ENCODE measurements around the gene SSU72. TPM values are rescaled to one million over a fixed set of nuclear protein-coding genes. Genes with fewer than 3 reads are reported as not detected.

The SSU72 gene
- total RNA-seq, 5 donors from 2014 or later (not counting 1 experiment from before 2014, with no cell fraction given) = 112 to 135 (median 134) TPM

DNA sequence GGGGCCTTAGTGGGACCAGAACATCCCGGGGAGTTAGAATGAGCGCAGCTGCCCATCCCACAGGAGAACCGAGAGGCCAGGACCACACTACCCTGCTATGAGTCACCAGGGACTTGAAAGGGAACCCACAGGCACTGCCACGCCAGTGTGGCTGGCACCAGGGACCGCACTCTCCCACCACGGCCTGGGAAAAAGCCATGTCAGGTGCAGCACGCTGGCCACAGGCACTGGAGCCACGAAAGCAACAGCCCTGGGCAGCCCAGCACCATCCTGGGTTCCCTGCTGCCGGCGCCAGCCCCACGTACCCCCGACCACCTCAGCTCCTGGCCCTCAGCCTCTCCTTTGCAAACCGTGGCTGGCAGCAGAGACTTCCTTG lies 20.1 kb downstream of the SSU72 start:
- peaks cover 5 to 10% (median 8%) of the 10 kb centered on the region in 3 donors for H3K4me1 Mint-ChIP-seq
- H3K9me3 Mint-ChIP-seq = no peaks in the 10 kb centered on the region
- H3K27ac ChIP-seq (ENCODE audit: low read length) = no peak overlapping the region
- H3K27me3 Mint-ChIP-seq = no peaks in the 10 kb centered on the region
- 85% methylated on average over 13 of the region's 13 CpGs for WGBS (ENCODE audit: insufficient coverage)
- peaks cover 0 to 5% of the 10 kb centered on the region in 2 experiments for H3K4me1 ChIP-seq (ENCODE audit: control insufficient read depth in 1 of 2, extremely low read depth in 1 of 2, insufficient read depth in 2 of 2, low read length in 2 of 2)
- H3K36me3 ChIP-seq (ENCODE audit: control insufficient read depth in 2 of 2, extremely low read depth in 1 of 2, insufficient read depth in 1 of 2, low read length in 1 of 2) = no peaks in the 10 kb centered on the region
- DNase-seq = no peak
- no peak overlapping the region for H3K4me3 Mint-ChIP-seq
- H3K9me3 ChIP-seq = no peaks in the 10 kb centered on the region
- H3K4me3 ChIP-seq (ENCODE audit: control insufficient read depth in 1 of 2, extremely low read depth in 1 of 2, low read length in 1 of 2) = no peak overlapping the region
- ChIA-PET POLR2A (no interaction called here), CTCF (no interaction called here)
- no peaks in the 10 kb centered on the region for H3K27me3 ChIP-seq (replicated peaks in 1 of 2; ENCODE audit: control insufficient read depth in 2 of 2, extremely low read depth in 1 of 2, insufficient read depth in 2 of 2, low read length in 1 of 2)
- no peaks in the 10 kb centered on the region for H3K36me3 Mint-ChIP-seq
- ATAC-seq (replicated peaks in 1 of 4) = peak in 1 of 4 experiments; percentile 11
- no peak overlapping the region for H3K27ac Mint-ChIP-seq

GRCh38 chr1:1553821-1554494 lies 20.7 kb downstream of the SSU72 start:
- Histone ChIP-seq H3K4me1 (ENCODE audit: control insufficient read depth in 1 of 2, extremely low read depth in 1 of 2, insufficient read depth in 2 of 2, low read length in 2 of 2) (peaks cover 0 to 5% of the 10 kb centered on the region in 2 experiments), H3K36me3 (ENCODE audit: control insufficient read depth in 2 of 2, extremely low read depth in 1 of 2, insufficient read depth in 1 of 2, low read length in 1 of 2) (no peaks in the 10 kb centered on the region), H3K9me3 (no peaks in the 10 kb centered on the region), H3K27me3 (replicated peaks in 1 of 2; ENCODE audit: control insufficient read depth in 2 of 2, extremely low read depth in 1 of 2, insufficient read depth in 2 of 2, low read length in 1 of 2) (no peaks in the 10 kb centered on the region), H3K4me3 (ENCODE audit: control insufficient read depth in 1 of 2, extremely low read depth in 1 of 2, low read length in 1 of 2) (no peak overlapping the region), H3K27ac (ENCODE audit: low read length) (no peak overlapping the region)
- no peak for DNase-seq
- POLR2A ChIA-PET = interaction anchor here in 1 of 2 donors (0.7 kb wide), 1 partner anchor 17 kb away, joined by 11 read pairs; no protein-coding TSS in a partner anchor
- H3K4me3 Mint-ChIP-seq = no peak overlapping the region
- H3K4me1 Mint-ChIP-seq = peaks cover 5 to 10% (median 8%) of the 10 kb centered on the region in 3 donors
- 86% methylated on average over 34 of the region's 35 CpGs for WGBS (ENCODE audit: insufficient coverage)
- H3K9me3 Mint-ChIP-seq = no peaks in the 10 kb centered on the region
- no peak for ATAC-seq (replicated peaks in 1 of 4)
- no peaks in the 10 kb centered on the region for H3K36me3 Mint-ChIP-seq
- H3K27me3 Mint-ChIP-seq = no peaks in the 10 kb centered on the region
- H3K27ac Mint-ChIP-seq = no peak overlapping the region
- CTCF ChIA-PET = no interaction called here

DNA sequence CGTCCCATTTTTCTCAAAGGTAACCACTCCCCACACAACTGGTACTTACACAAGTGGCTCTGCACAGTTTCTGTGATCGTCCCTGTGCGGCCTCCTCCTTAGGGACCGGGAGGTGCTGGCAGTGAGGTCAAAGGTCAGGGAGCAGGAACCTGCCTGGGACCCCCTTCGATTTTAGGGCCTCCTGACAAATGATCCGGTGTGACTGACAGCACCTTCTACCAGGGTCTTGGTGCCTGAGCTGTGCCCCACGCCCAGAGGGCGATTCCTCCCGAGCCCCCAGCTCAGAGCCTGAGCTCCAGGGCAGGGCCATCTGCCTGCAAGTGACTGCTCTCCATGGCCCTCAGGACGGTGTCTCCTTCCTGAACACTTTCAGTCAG lies 22.4 kb downstream of the SSU72 start:
- Histone ChIP-seq H3K4me3 (ENCODE audit: control insufficient read depth in 1 of 2, extremely low read depth in 1 of 2, low read length in 1 of 2) (no peak overlapping the region), H3K4me1 (ENCODE audit: control insufficient read depth in 1 of 2, extremely low read depth in 1 of 2, insufficient read depth in 2 of 2, low read length in 2 of 2) (peaks cover 0 to 5% of the 10 kb centered on the region in 2 experiments), H3K9me3 (no peaks in the 10 kb centered on the region), H3K27me3 (replicated peaks in 1 of 2; ENCODE audit: control insufficient read depth in 2 of 2, extremely low read depth in 1 of 2, insufficient read depth in 2 of 2, low read length in 1 of 2) (no peaks in the 10 kb centered on the region), H3K36me3 (ENCODE audit: control insufficient read depth in 2 of 2, extremely low read depth in 1 of 2, insufficient read depth in 1 of 2, low read length in 1 of 2) (peaks cover 0 to 3% of the 10 kb centered on the region in 2 donors), H3K27ac (ENCODE audit: low read length) (no peak overlapping the region)
- H3K4me1 Mint-ChIP-seq = peaks cover 2 to 12% (median 6%) of the 10 kb centered on the region in 3 donors
- ATAC-seq (replicated peaks in 1 of 4) = no peak
- ChIA-PET POLR2A (no interaction called here), CTCF (no interaction called here)
- DNase-seq = no peak
- no peaks in the 10 kb centered on the region for H3K27me3 Mint-ChIP-seq
- H3K4me3 Mint-ChIP-seq = no peak overlapping the region
- H3K36me3 Mint-ChIP-seq = no peaks in the 10 kb centered on the region
- H3K9me3 Mint-ChIP-seq = no peaks in the 10 kb centered on the region
- WGBS (ENCODE audit: insufficient coverage) = 90% methylated on average over 9 of the region's 10 CpGs
- H3K27ac Mint-ChIP-seq = no peak overlapping the region

GRCh38 chr1:1551524-1552262 lies 23.0 kb downstream of the SSU72 start:
- WGBS (ENCODE audit: insufficient coverage) = 98% methylated on average over 16 of the region's 33 CpGs
- no peaks in the 10 kb centered on the region for H3K27me3 Mint-ChIP-seq
- POLR2A ChIA-PET = no interaction called here
- no peaks in the 10 kb centered on the region for H3K36me3 Mint-ChIP-seq
- H3K9me3 Mint-ChIP-seq = no peaks in the 10 kb centered on the region
- no peak overlapping the region for H3K4me3 ChIP-seq (ENCODE audit: control insufficient read depth in 1 of 2, extremely low read depth in 1 of 2, low read length in 1 of 2)
- H3K27me3 ChIP-seq (replicated peaks in 1 of 2; ENCODE audit: control insufficient read depth in 2 of 2, extremely low read depth in 1 of 2, insufficient read depth in 2 of 2, low read length in 1 of 2) = no peaks in the 10 kb centered on the region
- no peak overlapping the region for H3K4me3 Mint-ChIP-seq
- peaks cover 0 to 5% of the 10 kb centered on the region in 2 experiments for H3K4me1 ChIP-seq (ENCODE audit: control insufficient read depth in 1 of 2, extremely low read depth in 1 of 2, insufficient read depth in 2 of 2, low read length in 2 of 2)
- peaks cover 0 to 3% of the 10 kb centered on the region in 2 donors for H3K36me3 ChIP-seq (ENCODE audit: control insufficient read depth in 2 of 2, extremely low read depth in 1 of 2, insufficient read depth in 1 of 2, low read length in 1 of 2)
- no peak for ATAC-seq (replicated peaks in 1 of 4)
- CTCF ChIA-PET = no interaction called here
- H3K27ac Mint-ChIP-seq = no peak overlapping the region
- H3K9me3 ChIP-seq = no peaks in the 10 kb centered on the region
- DNase-seq = no peak
- peaks cover 4 to 12% (median 6%) of the 10 kb centered on the region in 3 donors for H3K4me1 Mint-ChIP-seq
- no peak overlapping the region for H3K27ac ChIP-seq (ENCODE audit: low read length)

DNA sequence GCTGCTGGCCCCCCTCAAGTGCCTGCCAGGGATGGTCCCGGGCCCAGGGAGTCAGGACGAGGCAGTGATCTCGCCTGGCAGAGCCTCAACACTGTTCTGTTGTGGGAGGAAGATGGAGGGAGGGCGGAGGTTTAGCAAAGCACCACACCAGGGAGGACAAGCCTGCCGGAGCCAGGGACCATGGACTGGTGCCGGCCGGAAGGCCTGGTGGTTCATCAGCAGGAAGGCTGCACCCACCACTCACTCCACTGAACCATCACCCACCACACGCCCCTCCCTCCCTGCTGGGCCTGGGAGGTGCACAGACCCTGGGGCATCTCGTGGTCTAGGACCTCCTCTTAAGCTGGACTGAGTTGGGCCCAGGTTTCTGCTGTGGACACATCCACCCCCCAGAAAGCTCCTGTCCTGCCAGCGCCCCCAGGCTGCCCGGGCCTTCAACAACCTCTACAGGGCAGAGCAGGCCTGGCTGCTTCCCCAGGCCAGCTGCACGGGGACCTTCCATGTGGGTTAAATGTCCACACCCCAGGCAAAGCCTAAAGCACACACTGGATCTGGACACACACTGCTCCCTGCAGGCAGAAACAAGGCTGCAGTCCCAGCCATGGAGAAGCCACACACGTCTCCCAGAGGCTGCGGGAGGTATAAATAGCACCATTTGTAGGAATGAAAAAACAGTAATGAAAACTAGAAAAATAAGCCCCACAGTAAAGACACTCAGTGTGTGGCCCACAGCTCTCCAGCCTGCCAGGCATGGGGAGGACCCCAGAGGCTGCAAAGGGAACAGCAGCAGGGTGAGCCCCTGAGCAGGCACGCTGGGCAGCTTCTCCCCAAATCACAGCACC lies 23.9 kb downstream of the SSU72 start:
- no peak overlapping the region for H3K27ac Mint-ChIP-seq
- peaks cover 4 to 12% (median 6%) of the 10 kb centered on the region in 3 donors for H3K4me1 Mint-ChIP-seq
- no peak for ATAC-seq (replicated peaks in 1 of 4)
- DNase-seq = no peak
- Histone ChIP-seq H3K36me3 (ENCODE audit: control insufficient read depth in 2 of 2, extremely low read depth in 1 of 2, insufficient read depth in 1 of 2, low read length in 1 of 2) (peaks cover 0 to 3% of the 10 kb centered on the region in 2 donors), H3K4me3 (ENCODE audit: control insufficient read depth in 1 of 2, extremely low read depth in 1 of 2, low read length in 1 of 2) (no peak overlapping the region), H3K27ac (ENCODE audit: low read length) (no peak overlapping the region), H3K27me3 (replicated peaks in 1 of 2; ENCODE audit: control insufficient read depth in 2 of 2, extremely low read depth in 1 of 2, insufficient read depth in 2 of 2, low read length in 1 of 2) (no peaks in the 10 kb centered on the region), H3K9me3 (no peaks in the 10 kb centered on the region), H3K4me1 (ENCODE audit: control insufficient read depth in 1 of 2, extremely low read depth in 1 of 2, insufficient read depth in 2 of 2, low read length in 2 of 2) (peaks cover 0 to 5% of the 10 kb centered on the region in 2 experiments)
- H3K27me3 Mint-ChIP-seq = no peaks in the 10 kb centered on the region
- CTCF ChIA-PET = interaction anchor here in 1 of 2 donors (0.6 kb wide), 1 partner anchor 25 kb away, joined by 3 read pairs; no protein-coding TSS in a partner anchor
- WGBS (ENCODE audit: insufficient coverage) = 98% methylated on average over 8 of the region's 15 CpGs
- no peak overlapping the region for H3K4me3 Mint-ChIP-seq
- H3K9me3 Mint-ChIP-seq = no peaks in the 10 kb centered on the region
- no peaks in the 10 kb centered on the region for H3K36me3 Mint-ChIP-seq
- POLR2A ChIA-PET = interaction anchor here in 1 of 2 donors (0.5 kb wide), 1 partner anchor 12 kb away, joined by 3 read pairs; no protein-coding TSS in a partner anchor

DNA sequence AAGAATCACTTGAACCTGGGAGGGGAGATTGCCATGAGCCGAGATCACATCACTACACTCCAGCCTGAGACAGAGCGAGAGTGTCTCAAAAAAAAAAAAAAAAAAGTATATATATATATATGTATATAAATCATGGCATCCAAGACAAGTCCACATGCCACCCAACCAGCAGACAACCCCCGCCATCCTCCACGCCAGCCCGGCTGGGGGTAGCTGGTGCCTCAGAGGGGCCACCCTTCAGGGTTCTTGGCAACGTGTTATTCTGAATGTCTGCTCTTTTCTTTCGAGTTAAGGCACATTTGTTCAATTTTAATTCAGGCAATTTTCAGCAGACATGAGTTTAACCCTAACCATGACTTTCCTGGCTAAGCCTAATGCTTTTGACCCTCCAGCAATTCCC lies 24.6 kb downstream of the SSU72 start:
- H3K27me3 Mint-ChIP-seq = no peaks in the 10 kb centered on the region
- CTCF ChIA-PET = no interaction called here
- H3K4me3 ChIP-seq (ENCODE audit: control insufficient read depth in 1 of 2, extremely low read depth in 1 of 2, low read length in 1 of 2) = no peak overlapping the region
- peaks cover 4 to 12% (median 5%) of the 10 kb centered on the region in 3 donors for H3K4me1 Mint-ChIP-seq
- no peak overlapping the region for H3K4me3 Mint-ChIP-seq
- H3K4me1 ChIP-seq (ENCODE audit: control insufficient read depth in 1 of 2, extremely low read depth in 1 of 2, insufficient read depth in 2 of 2, low read length in 2 of 2) = peaks cover 0 to 5% of the 10 kb centered on the region in 2 experiments
- H3K36me3 ChIP-seq (ENCODE audit: control insufficient read depth in 2 of 2, extremely low read depth in 1 of 2, insufficient read depth in 1 of 2, low read length in 1 of 2) = peaks cover 0 to 3% of the 10 kb centered on the region in 2 donors
- H3K36me3 Mint-ChIP-seq = no peaks in the 10 kb centered on the region
- H3K27ac ChIP-seq (ENCODE audit: low read length) = no peak overlapping the region
- no peaks in the 10 kb centered on the region for H3K9me3 ChIP-seq
- ATAC-seq (replicated peaks in 1 of 4) = no peak
- no peaks in the 10 kb centered on the region for H3K9me3 Mint-ChIP-seq
- POLR2A ChIA-PET = no interaction called here
- DNase-seq = no peak
- 95% methylated on average over 5 of the region's 7 CpGs for WGBS (ENCODE audit: insufficient coverage)
- H3K27ac Mint-ChIP-seq = no peak overlapping the region
- no peaks in the 10 kb centered on the region for H3K27me3 ChIP-seq (replicated peaks in 1 of 2; ENCODE audit: control insufficient read depth in 2 of 2, extremely low read depth in 1 of 2, insufficient read depth in 2 of 2, low read length in 1 of 2)
